GM12891 (cell line): ENCODE measurements around the gene NISCH. TPM values are rescaled to one million over a fixed set of nuclear protein-coding genes. Genes with fewer than 3 reads are reported as not detected.

ENCODE experiments used
- DNase-seq: peaks from one replicate; pipeline ENCODE4 v3.0.0; 2011; ENCODE audit warnings: low spot score; ENCODE audit not compliant: insufficient read length
- FAIRE-seq: peaks from 2 replicates; lab custom pipeline; 2011; peaks lifted over from hg19 to GRCh38; lab: Jason Lieb, UNC
- PAX5 ChIP-seq: IDR thresholded peaks from 2 replicates; pipeline ENCODE4 v1.6.1; 2011; ENCODE audit warnings: low read length, moderate library complexity, mild to moderate bottlenecking; ENCODE audit not compliant: insufficient read depth, severe bottlenecking
- POLR2A ChIP-seq: IDR thresholded peaks from 2 replicates; pipeline ENCODE4 v1.6.1; 2011; ENCODE audit warnings: low read depth, low read length, control low read depth
- POLR2AphosphoS5 ChIP-seq: IDR thresholded peaks from 2 replicates; pipeline ENCODE4 v1.6.1; 2011; ENCODE audit warnings: low read depth, low read length, control low read depth
- POU2F2 ChIP-seq: IDR thresholded peaks from 2 replicates; pipeline ENCODE4 v1.6.1; 2011; ENCODE audit warnings: low read depth, mild to moderate bottlenecking, control low read depth, low read length, moderate library complexity
- SPI1 ChIP-seq: IDR thresholded peaks from 2 replicates; pipeline ENCODE4 v1.6.1; 2011; ENCODE audit warnings: low read depth, low read length, control low read depth
- TAF1 ChIP-seq: IDR thresholded peaks from 2 replicates; pipeline ENCODE4 v1.6.1; 2011; ENCODE audit warnings: low read depth, low read length, control low read depth
- polyA plus RNA-seq: library from polyadenylated mRNA; unstranded; fragments of >200 nt; gene quantifications from one replicate; pipeline ENCODE4 v1.2.1, GENCODE V29; 2012; ENCODE audit warnings: low read depth, missing spikeins, inconsistent platforms; ENCODE audit not compliant: missing spikeins

Gene NISCH
- polyA plus RNA-seq: 26.0 TPM

DNA sequence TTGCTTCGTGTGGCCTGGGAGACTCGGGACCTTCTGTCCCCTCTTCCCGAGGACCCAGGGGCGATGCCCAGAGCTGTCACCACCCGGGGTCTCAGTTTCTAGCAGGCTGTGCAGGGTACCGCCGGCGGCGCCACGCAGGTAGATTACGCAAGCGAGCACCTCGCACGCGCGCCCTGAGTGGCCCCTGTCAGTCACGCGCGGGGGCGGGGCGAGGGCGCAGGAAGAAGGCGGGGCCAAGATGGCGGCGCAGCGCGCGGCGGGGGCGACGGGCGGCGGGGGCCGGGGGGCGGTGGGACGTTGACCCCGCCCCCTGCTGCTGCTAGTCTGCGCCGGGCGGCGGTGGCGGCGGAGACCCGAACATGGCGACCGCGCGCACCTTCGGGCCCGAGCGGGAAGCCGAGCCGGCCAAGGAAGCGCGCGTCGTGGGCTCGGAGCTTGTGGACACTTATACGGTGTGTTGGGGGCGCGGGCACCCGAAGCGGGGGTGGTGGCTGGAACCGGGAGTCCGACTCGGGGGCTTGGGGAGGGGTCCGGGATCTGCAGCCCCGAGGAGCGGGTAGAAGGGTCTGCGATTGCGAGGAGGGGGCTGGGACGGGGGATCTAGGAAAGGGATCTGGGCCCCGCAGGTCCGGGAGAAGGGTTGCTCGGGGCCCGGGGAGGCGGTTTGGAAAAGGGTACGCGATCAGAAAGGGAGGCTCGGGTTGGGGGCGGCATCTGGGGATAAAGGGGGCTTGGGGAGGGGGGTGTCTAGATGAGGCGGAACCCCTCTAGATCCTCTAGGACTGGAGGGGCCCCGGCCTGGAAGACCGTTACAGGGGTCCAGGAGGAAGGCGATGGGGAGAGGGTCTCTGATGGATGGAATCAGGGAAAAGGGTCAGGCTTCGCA lies at the start of gene NISCH:
TSS of gene NISCH (plus strand) at position 322 of the 886 bp plus-strand sequence. CDS start at position 360, 38 bp downstream.
- peak; percentile 95 for DNase-seq
- FAIRE-seq: peak; percentile 99
- TF ChIP-seq SPI1 (no peak), POLR2A (peak; percentile 65), POLR2AphosphoS5 (peak; percentile 63; the same call in 1 of the 2 replicates), TAF1 (0 out of 2 replicates have a peak, but pooled peaks have one; percentile 32), PAX5 (no peak), POU2F2 (peak; percentile 46; the same call in 1 of the 2 replicates)

DNA sequence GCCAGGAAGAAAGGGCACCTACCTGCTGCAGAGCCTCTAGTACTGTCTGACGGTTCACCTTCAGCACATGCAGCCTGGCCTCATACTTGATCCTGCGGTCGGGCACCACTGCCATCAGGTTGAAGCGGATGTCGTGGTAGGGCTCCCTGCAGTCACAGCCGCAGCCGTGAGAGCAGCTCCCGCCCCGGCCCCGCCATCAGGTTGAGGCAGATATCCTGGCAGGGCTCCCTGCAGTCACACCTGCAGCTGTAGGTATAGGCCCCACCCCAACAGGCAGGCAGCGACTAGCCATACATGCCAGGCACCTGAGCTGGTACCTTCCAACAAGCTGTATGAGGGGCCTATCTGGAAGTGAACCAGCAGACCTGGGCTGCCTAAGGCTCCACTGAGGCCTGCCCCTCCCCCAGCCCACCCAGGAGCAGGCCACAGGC lies 49.2 kb upstream of the NISCH start:
- DNase-seq (no peak), FAIRE-seq (no peak)
- TF ChIP-seq POLR2A (no peak), PAX5 (no peak), POLR2AphosphoS5 (no peak), POU2F2 (no peak), SPI1 (no peak), TAF1 (no peak)

DNA sequence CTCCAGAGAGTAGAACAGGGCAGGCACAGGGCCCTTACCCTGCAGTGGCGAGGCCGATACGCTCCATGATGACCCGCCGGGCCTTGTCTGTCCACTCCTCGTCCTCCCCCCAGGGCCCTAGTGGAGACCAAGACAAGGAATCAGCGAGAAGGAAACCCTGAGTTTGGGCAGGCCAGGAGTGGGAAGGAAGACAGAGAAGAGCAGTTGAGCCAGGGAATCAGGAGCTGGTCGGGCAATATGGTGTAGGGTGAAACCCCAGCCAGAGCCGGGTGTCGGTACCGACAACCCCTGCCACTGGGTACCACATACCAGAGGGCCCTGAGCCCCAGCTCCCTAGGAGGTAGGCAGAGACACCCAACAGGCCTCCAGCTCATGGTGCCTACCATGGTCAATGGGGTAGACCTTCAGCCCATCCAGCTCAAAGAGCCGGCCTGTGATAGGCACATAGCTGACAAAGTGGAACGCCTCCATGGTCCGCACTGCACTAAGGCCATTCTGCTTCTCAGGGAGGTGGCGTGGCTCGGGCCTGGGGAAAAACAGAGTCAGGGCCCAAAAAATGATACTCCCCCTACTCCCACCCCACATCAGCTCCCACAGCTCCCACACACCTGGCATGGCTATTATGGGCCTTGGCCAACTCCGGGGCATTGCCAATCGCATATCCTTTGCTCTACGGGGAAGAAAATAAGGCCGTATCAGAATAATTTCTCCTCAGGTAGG lies 48.5 kb upstream of the NISCH start:
- no peak for FAIRE-seq
- TF ChIP-seq PAX5 (no peak), TAF1 (no peak), POLR2A (no peak), SPI1 (no peak), POLR2AphosphoS5 (no peak), POU2F2 (no peak)
- DNase-seq: no peak

DNA sequence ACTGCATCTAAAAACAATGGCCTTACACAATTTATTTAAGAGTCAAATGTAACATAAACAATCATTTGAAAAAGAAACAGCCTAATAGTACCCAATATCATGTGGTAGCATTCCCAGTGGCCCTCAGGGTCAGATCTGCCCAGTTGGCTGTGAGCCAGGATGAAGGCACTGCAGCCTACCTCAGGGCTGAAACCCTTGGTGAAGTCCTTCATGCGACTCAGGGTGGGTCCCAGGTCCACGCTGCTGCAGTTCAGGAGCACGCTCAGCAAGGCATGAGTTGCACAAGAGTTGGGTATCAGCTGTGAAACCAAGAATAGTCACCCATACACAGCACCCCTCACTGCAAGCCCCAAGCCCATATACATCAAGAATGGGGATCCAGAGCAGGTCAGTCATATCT lies 47.6 kb upstream of the NISCH start:
- FAIRE-seq (no peak), DNase-seq (no peak)
- TF ChIP-seq POLR2AphosphoS5 (no peak), POU2F2 (no peak), SPI1 (no peak), TAF1 (no peak), POLR2A (no peak), PAX5 (no peak)

DNA sequence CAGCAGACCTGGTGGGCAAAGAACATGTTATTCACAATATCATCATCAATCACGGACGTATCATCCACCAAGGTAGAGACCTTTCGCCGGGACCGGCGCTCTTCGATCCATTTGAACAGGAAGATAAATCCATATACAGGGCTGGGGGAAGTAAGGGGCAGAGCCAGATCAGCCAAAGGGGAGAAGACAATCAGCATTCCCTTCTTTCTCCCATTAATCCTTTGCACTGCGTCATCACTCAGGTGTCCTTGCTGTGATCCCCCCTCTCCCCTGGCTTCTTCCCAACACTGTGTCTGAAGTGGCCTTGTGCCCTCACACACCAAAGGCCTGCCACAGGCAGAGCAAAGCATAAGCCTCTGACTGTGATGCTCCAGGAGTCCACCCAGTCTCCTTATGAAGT lies 46.9 kb upstream of the NISCH start:
- no peak for TF ChIP-seq POU2F2
- no peak for TF ChIP-seq TAF1
- no peak for TF ChIP-seq POLR2AphosphoS5
- no peak for TF ChIP-seq PAX5
- TF ChIP-seq POLR2A: no peak
- TF ChIP-seq SPI1: no peak
- no peak for FAIRE-seq
- DNase-seq: no peak

DNA sequence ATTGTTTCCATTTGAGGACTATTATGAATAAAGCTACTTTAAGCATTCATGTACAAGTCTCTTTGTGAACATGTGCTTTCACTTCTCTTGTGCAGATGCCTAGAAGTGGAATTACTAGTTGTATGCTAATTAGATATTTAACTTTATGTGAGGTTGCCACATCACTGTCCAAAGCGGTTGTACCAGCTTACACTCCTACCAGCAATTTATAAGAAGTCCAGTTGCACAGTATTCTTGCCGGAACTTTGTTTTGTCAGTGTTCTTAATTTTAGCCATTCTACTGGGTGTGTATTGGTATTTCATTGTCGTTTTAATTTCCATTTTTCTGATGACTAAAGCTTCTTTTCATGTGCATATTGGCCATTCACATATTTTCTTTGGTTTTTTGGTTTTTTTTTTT lies 39.6 kb upstream of the NISCH start:
- no peak for DNase-seq
- TF ChIP-seq SPI1: no peak
- TF ChIP-seq POU2F2: no peak
- TF ChIP-seq PAX5: no peak
- no peak for TF ChIP-seq POLR2A
- TF ChIP-seq TAF1: no peak
- no peak for TF ChIP-seq POLR2AphosphoS5
- no peak for FAIRE-seq

DNA sequence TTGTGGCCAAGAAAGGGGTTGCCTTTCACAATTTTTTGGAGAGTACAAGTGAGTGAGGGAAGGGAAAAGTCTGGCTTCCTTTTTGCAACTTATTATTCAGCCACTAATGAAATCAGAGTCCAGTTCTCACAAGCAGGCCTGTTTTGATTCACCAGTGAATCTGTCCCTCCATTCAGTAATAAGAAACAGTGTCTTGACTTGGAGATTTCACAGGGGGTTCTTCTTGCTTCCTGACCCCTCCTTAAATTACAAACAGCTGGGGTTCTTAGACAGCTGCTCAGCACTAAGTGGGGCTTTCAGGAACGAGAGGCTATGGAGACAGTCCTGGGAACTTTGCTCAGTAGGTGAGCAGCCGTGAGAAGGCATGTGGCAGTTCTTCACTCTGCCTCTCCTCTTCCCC lies 35.0 kb upstream of the NISCH start:
- DNase-seq (no peak), FAIRE-seq (no peak)
- TF ChIP-seq POLR2A (no peak), POLR2AphosphoS5 (no peak), PAX5 (no peak), SPI1 (no peak), TAF1 (no peak), POU2F2 (no peak)

DNA sequence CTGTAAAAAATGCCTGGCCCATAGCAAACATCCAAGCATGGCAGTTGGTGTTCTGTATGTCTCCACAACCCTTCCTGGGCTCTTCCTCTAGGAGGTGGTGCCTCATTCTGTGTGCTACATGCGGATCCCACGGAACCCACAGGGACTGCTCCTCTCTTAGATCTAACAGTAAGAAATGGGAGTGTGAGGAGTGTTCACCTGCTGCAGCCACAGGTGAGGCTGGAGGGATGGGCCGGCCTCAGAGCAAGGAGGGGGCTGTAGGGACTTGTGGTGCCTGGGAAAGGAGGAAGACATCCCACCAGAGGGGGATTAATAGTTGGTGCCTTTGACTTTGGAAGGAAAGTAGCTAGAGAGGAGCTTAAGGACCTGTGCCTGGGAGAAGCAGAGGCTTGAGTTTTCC lies 32.7 kb upstream of the NISCH start:
- no peak for DNase-seq
- no peak for FAIRE-seq
- TF ChIP-seq POLR2A: no peak
- TF ChIP-seq TAF1: no peak
- no peak for TF ChIP-seq POU2F2
- TF ChIP-seq POLR2AphosphoS5: no peak
- no peak for TF ChIP-seq PAX5
- TF ChIP-seq SPI1: no peak

DNA sequence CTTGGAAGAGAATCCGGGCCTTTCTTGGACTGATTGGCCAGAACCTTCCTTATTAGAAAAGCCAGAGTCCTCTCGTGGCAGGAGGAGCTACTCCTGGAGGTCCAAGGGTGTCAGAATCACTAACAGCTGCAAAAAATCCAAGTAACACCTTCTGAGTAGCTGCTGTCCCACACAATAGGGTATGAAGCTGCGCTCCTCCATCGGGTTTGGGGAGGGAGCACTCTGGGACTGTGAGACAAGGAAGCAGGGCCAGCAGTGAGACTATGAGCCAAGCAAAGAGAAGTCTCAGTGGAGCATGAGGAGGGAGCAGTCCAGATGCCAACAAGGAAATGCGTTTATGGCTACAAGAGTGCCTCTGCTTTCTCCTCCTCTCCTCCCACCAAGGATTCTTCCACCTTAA lies 32.2 kb upstream of the NISCH start:
- no peak for TF ChIP-seq POU2F2
- TF ChIP-seq SPI1: no peak
- no peak for TF ChIP-seq POLR2A
- no peak for TF ChIP-seq POLR2AphosphoS5
- no peak for TF ChIP-seq PAX5
- TF ChIP-seq TAF1: no peak
- FAIRE-seq (no peak), DNase-seq (no peak)
